A549 (cell line): ENCODE results near the gene DLG2.

Experiments
- CHD2 ChIP-seq: fragments of 150-350 bp; IDR thresholded peaks from 2 replicates; pipeline ENCODE4 v1.6.1; 2014; ENCODE audit warnings: low read length; ENCODE audit not compliant: partially characterized antibody
- CTCF ChIP-seq: fragments of >200 bp; sonication (Bioruptor Twin); formaldehyde crosslinking; IDR thresholded peaks from 3 replicates; pipeline ENCODE4 v1.5.1; 2016
- EP300 ChIP-seq, 2 experiments: fragments of >200 bp; sonication (Bioruptor Twin); formaldehyde crosslinking; IDR thresholded peaks; 2 replicates in 1 of 2; 3 replicates in 1 of 2; pipeline ENCODE4 v1.6.1; 2016 to 2017
- HMGXB4 ChIP-seq: fragments of 250-450 bp; sonication (Bioruptor Pico); IDR thresholded peaks from 2 replicates; pipeline ENCODE4 v1.5.0; 2021; ENCODE audit warnings: mild to moderate bottlenecking, moderate library complexity, borderline replicate concordance
- POLR2A ChIP-seq: IDR thresholded peaks from 2 replicates; pipeline ENCODE4 v1.6.1; 2012; ENCODE audit warnings: mild to moderate bottlenecking, low read length
- RAD21 ChIP-seq, 2 experiments: fragments of >200 bp in 1 of 2; sonication (Bioruptor Twin) in 1 of 2; formaldehyde crosslinking in 1 of 2; IDR thresholded peaks in 1 of 2; conservative IDR thresholded peaks in 1 of 2; 2 replicates in 1 of 2; 3 replicates in 1 of 2; pipeline ENCODE4 v1.6.1; 2012 to 2018; ENCODE audit warnings: inconsistent platforms in 1 of 2
- SMC3 ChIP-seq: fragments of >200 bp; sonication (Bioruptor Twin); formaldehyde crosslinking; IDR thresholded peaks from 3 replicates; pipeline ENCODE4 v1.6.1; 2018; ENCODE audit warnings: inconsistent platforms
- TFCP2L1 ChIP-seq: fragments of 250-450 bp; sonication (Bioruptor Pico); IDR thresholded peaks from 2 replicates; pipeline ENCODE4 v1.5.0; 2021; ENCODE audit warnings: mild to moderate bottlenecking
- ZFP36 ChIP-seq: fragments of 450-650 bp; IDR thresholded peaks from 2 replicates; pipeline ENCODE4 v1.6.1; 2014; ENCODE audit warnings: borderline replicate concordance; ENCODE audit not compliant: partially characterized antibody
- ZSCAN20 ChIP-seq: fragments of 250-450 bp; sonication (Bioruptor Pico); IDR thresholded peaks from 2 replicates; pipeline ENCODE4 v1.8.0; 2022; ENCODE audit warnings: mild to moderate bottlenecking, moderate library complexity
- TF ChIP-seq, protein P1 (sequence below): fragments of 450-650 bp; IDR thresholded peaks from 2 replicates; pipeline ENCODE4 v1.6.1; 2014; ENCODE audit warnings: antibody characterized with exemption

GRCh38 chr11:83571302-83571701 lies 2055.8 kb downstream of the DLG2 start:
- TF ChIP-seq, protein P1, sequence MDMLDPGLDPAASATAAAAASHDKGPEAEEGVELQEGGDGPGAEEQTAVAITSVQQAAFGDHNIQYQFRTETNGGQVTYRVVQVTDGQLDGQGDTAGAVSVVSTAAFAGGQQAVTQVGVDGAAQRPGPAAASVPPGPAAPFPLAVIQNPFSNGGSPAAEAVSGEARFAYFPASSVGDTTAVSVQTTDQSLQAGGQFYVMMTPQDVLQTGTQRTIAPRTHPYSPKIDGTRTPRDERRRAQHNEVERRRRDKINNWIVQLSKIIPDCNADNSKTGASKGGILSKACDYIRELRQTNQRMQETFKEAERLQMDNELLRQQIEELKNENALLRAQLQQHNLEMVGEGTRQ, result no peak
- no peak for TF ChIP-seq CTCF
- TF ChIP-seq HMGXB4 (CRISPR knock-in tag), result no peak
- TF ChIP-seq ZFP36, result no peak
- TF ChIP-seq SMC3, result no peak
- no peak for TF ChIP-seq TFCP2L1 (CRISPR knock-in tag)
- no peak for TF ChIP-seq POLR2A
- no peak for TF ChIP-seq RAD21 (conservative IDR thresholded peaks at IDR 0.05 in 1 of 2, IDR thresholded peaks at IDR 0.05 in 1 of 2)
- no peak for TF ChIP-seq ZSCAN20 (CRISPR knock-in tag)
- TF ChIP-seq CHD2, result no peak
- no peak for TF ChIP-seq EP300 (IDR thresholded peaks at IDR 0.05)
